ENCODE results near the gene SUMF1.

DNA sequence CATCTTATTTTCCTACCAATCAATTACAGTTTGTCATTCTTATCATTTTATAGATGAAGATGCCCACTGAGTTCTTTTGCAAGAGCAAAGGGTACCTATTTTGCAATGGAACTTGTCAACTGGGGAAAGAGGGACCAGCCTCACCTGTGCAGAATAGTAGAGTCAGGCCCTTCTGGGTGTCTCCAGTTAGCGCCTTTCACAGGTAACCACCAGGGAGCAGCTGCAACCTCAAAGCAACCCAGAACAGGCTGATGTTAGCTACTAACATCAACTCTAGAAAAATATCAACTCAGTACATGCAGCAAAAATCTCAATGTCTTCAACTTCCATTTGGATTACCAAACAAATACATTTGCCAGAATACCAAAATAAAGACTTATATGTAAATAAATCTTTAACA lies 47.1 kb downstream of the SUMF1 start:
- TF ChIP-seq, protein P1, sequence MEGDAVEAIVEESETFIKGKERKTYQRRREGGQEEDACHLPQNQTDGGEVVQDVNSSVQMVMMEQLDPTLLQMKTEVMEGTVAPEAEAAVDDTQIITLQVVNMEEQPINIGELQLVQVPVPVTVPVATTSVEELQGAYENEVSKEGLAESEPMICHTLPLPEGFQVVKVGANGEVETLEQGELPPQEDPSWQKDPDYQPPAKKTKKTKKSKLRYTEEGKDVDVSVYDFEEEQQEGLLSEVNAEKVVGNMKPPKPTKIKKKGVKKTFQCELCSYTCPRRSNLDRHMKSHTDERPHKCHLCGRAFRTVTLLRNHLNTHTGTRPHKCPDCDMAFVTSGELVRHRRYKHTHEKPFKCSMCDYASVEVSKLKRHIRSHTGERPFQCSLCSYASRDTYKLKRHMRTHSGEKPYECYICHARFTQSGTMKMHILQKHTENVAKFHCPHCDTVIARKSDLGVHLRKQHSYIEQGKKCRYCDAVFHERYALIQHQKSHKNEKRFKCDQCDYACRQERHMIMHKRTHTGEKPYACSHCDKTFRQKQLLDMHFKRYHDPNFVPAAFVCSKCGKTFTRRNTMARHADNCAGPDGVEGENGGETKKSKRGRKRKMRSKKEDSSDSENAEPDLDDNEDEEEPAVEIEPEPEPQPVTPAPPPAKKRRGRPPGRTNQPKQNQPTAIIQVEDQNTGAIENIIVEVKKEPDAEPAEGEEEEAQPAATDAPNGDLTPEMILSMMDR (IDR thresholded peaks at IDR 0.05), result no peak
- no peak for TF ChIP-seq POLR2A (IDR thresholded peaks at IDR 0.05)
